Fibroblast of villous mesenchyme (primary cell): ENCODE results near the gene TOMM34. TPM values are rescaled to one million over a fixed set of nuclear protein-coding genes. Genes with fewer than 3 reads are reported as not detected.

Source experiments
- DNase-seq: peaks from one replicate; pipeline ENCODE4 v3.0.0-alpha.2; 2010; ENCODE audit warnings: low read depth
- H3K4me3 ChIP-seq: 2 replicates; pipeline ENCODE4 v1.5.1; 2011; ENCODE audit warnings: low read depth, mild to moderate bottlenecking, low read length
- CTCF ChIP-seq: IDR thresholded peaks from 2 replicates; pipeline ENCODE4 v1.5.1; 2012; ENCODE audit warnings: low read depth, mild to moderate bottlenecking, low read length; ENCODE audit not compliant: insufficient read depth
- total RNA-seq: library from RNA; depleted of rRNA; stranded (reverse); fragments of >200 nt; gene quantifications from 2 replicates; pipeline ENCODE4 v1.2.3, GENCODE V29; 2012

TOMM34 gene
- total RNA-seq, 1 donor = 22.0 TPM

- no peak for TF ChIP-seq CTCF
- no peak for DNase-seq
Observed at GRCh38 chr20:44938637-44939036, 21.6 kb downstream of the TOMM34 start.

GRCh38 chr20:44936510-44936909 lies 23.7 kb downstream of the TOMM34 start:
- no peak for DNase-seq
- no peak for TF ChIP-seq CTCF
- no peak overlapping the region for H3K4me3 ChIP-seq

More at GRCh38 chr20:44938637-44939036, 21.6 kb downstream of the TOMM34 start:
- no peak overlapping the region for H3K4me3 ChIP-seq

- no peak overlapping the region for H3K4me3 ChIP-seq
- no peak for TF ChIP-seq CTCF
- no peak for DNase-seq
Observed at GRCh38 chr20:44932916-44933315, 27.3 kb downstream of the TOMM34 start.

- TF ChIP-seq CTCF = no peak
- no peak for DNase-seq
- H3K4me3 ChIP-seq = no peak overlapping the region
Observed at GRCh38 chr20:44931911-44932310, 28.3 kb downstream of the TOMM34 start.

- no peak for DNase-seq
- no peak overlapping the region for H3K4me3 ChIP-seq
- no peak for TF ChIP-seq CTCF
Observed at GRCh38 chr20:44930517-44931168, 29.6 kb downstream of the TOMM34 start.

GRCh38 chr20:44928595-44928994 lies 31.6 kb downstream of the TOMM34 start:
- no peak for DNase-seq
- no peak for TF ChIP-seq CTCF
- H3K4me3 ChIP-seq = no peak overlapping the region

- no peak overlapping the region for H3K4me3 ChIP-seq
- no peak for TF ChIP-seq CTCF
- DNase-seq = peak; percentile 64
Observed at GRCh38 chr20:44924541-44924940, 35.7 kb downstream of the TOMM34 start.
